MM.1S (cell line): ENCODE results near the gene GFRA1.

Source experiments
- DNase-seq: peaks from one replicate; pipeline ENCODE4 v3.0.0-alpha.2; 2015
- H2AFZ ChIP-seq: fragments of 300-600 bp; sonication (generic); 2 replicates; pipeline ENCODE4 v1.6.0; 2016; ENCODE audit warnings: antibody characterized with exemption, low read length
- H3F3A ChIP-seq: fragments of 300-600 bp; sonication (generic); 2 replicates; pipeline ENCODE4 v1.6.1; 2016; ENCODE audit warnings: mild to moderate bottlenecking, antibody characterized with exemption, low read length, moderate library complexity, mixed read lengths; ENCODE audit not compliant: insufficient read depth
- H3K27ac ChIP-seq: fragments of 300-600 bp; sonication (generic); 2 replicates; pipeline ENCODE4 v1.5.1; 2016; ENCODE audit warnings: mild to moderate bottlenecking, low read length
- H3K27me3 ChIP-seq: fragments of 300-600 bp; sonication (generic); replicated peaks from 2 replicates; pipeline ENCODE4 v1.6.0; 2016; ENCODE audit warnings: low read length; ENCODE audit not compliant: insufficient read depth
- H3K36me3 ChIP-seq: fragments of 300-600 bp; sonication (generic); replicated peaks from 2 replicates; pipeline ENCODE4 v1.6.1; 2016; ENCODE audit warnings: mild to moderate bottlenecking, low read length, mixed read lengths; ENCODE audit not compliant: insufficient read depth
- H3K4me1 ChIP-seq: fragments of 300-600 bp; sonication (generic); 2 replicates; pipeline ENCODE4 v1.6.1; 2016; ENCODE audit warnings: low read length, mixed read lengths
- H3K4me2 ChIP-seq: fragments of 300-600 bp; sonication (generic); 2 replicates; pipeline ENCODE4 v1.6.0; 2016; ENCODE audit warnings: low read depth, low read length
- H3K4me3 ChIP-seq: fragments of 300-600 bp; sonication (generic); 2 replicates; pipeline ENCODE4 v1.5.1; 2016; ENCODE audit warnings: low read length, mixed read lengths
- H3K79me2 ChIP-seq: fragments of 300-600 bp; sonication (generic); 2 replicates; pipeline ENCODE4 v1.6.1; 2016; ENCODE audit warnings: mixed run types, low read length, mixed read lengths
- H3K9ac ChIP-seq: fragments of 300-600 bp; sonication (generic); 2 replicates; pipeline ENCODE4 v1.6.1; 2016; ENCODE audit warnings: low read length, mixed read lengths
- H3K9me2 ChIP-seq: fragments of 300-600 bp; sonication (generic); replicated peaks from 2 replicates; pipeline ENCODE4 v1.6.1; 2016; ENCODE audit warnings: mild to moderate bottlenecking, low read length, mixed read lengths; ENCODE audit not compliant: insufficient read depth
- H3K9me3 ChIP-seq: fragments of 300-600 bp; sonication (generic); replicated peaks from 2 replicates; pipeline ENCODE4 v1.6.1; 2016; ENCODE audit warnings: mild to moderate bottlenecking, low read length, mixed read lengths; ENCODE audit not compliant: insufficient read depth
- H4K20me1 ChIP-seq: fragments of 300-600 bp; sonication (generic); 2 replicates; pipeline ENCODE4 v1.6.1; 2016; ENCODE audit warnings: mild to moderate bottlenecking, low read length, moderate library complexity, mixed read lengths; ENCODE audit not compliant: insufficient read depth
- CTCF ChIP-seq: fragments of 300-600 bp; sonication (generic); IDR thresholded peaks from 2 replicates; pipeline ENCODE4 v1.5.1; 2016; ENCODE audit warnings: antibody characterized with exemption, low read length, mixed read lengths
- EZH2 ChIP-seq: fragments of 300-600 bp; sonication (generic); optimal IDR thresholded peaks from 2 replicates; pipeline ENCODE3; 2017; ENCODE audit warnings: low read depth, mild to moderate bottlenecking, antibody characterized with exemption, low read length, mixed read lengths
- EZH2phosphoT487 ChIP-seq: fragments of 300-600 bp; sonication (generic); IDR thresholded peaks from 2 replicates; pipeline ENCODE4 v1.6.1; 2018; ENCODE audit warnings: antibody characterized with exemption, low read length

Gene GFRA1

GRCh38 chr10:116134322-116134721 is 138.7 kb downstream of the GFRA1 start:
- Histone ChIP-seq H3K4me2 (no peak overlapping the region), H3K9ac (no peak overlapping the region), H3K27me3 (no peaks in the 10 kb centered on the region), H3F3A (no peaks in the 10 kb centered on the region), H3K9me3 (no peaks in the 10 kb centered on the region), H4K20me1 (no peaks in the 10 kb centered on the region), H3K9me2 (no peaks in the 10 kb centered on the region), H3K36me3 (no peaks in the 10 kb centered on the region), H3K4me3 (no peak overlapping the region), H3K79me2 (no peaks in the 10 kb centered on the region), H2AFZ (no peak overlapping the region), H3K27ac (no peak overlapping the region), H3K4me1 (no peaks in the 10 kb centered on the region)
- no peak for DNase-seq
- no peak for TF ChIP-seq EZH2phosphoT487
- TF ChIP-seq EZH2: no peak
- no peak for TF ChIP-seq CTCF

- H3K4me2 ChIP-seq: no peak overlapping the region
- no peaks in the 10 kb centered on the region for H3K9me2 ChIP-seq
- H3K4me1 ChIP-seq: no peaks in the 10 kb centered on the region
- no peaks in the 10 kb centered on the region for H4K20me1 ChIP-seq
- no peaks in the 10 kb centered on the region for H3K9me3 ChIP-seq
- no peaks in the 10 kb centered on the region for H3K27me3 ChIP-seq
- H3F3A ChIP-seq: no peaks in the 10 kb centered on the region
- no peaks in the 10 kb centered on the region for H3K79me2 ChIP-seq
- no peak overlapping the region for H3K27ac ChIP-seq
- H2AFZ ChIP-seq: no peak overlapping the region
- no peaks in the 10 kb centered on the region for H3K36me3 ChIP-seq
- no peak for DNase-seq
- H3K9ac ChIP-seq: no peak overlapping the region
- TF ChIP-seq EZH2 (no peak), CTCF (no peak), EZH2phosphoT487 (no peak)
- no peak overlapping the region for H3K4me3 ChIP-seq
Measured at GRCh38 chr10:116133634-116134033, 139.4 kb downstream of the GFRA1 start.

- Histone ChIP-seq H3F3A (no peaks in the 10 kb centered on the region), H3K4me1 (no peaks in the 10 kb centered on the region), H3K79me2 (no peaks in the 10 kb centered on the region), H3K27me3 (no peaks in the 10 kb centered on the region), H3K9me3 (no peaks in the 10 kb centered on the region), H4K20me1 (no peaks in the 10 kb centered on the region), H3K27ac (no peak overlapping the region), H3K9ac (no peak overlapping the region), H3K9me2 (no peaks in the 10 kb centered on the region), H3K36me3 (no peaks in the 10 kb centered on the region), H2AFZ (no peak overlapping the region), H3K4me2 (no peak overlapping the region), H3K4me3 (no peak overlapping the region)
- no peak for TF ChIP-seq EZH2
- TF ChIP-seq EZH2phosphoT487: no peak
- no peak for TF ChIP-seq CTCF
- no peak for DNase-seq
Measured at GRCh38 chr10:116132780-116133399, 140.1 kb downstream of the GFRA1 start.
